ENCODE data around the gene INPP4A.

Gene INPP4A

DNA sequence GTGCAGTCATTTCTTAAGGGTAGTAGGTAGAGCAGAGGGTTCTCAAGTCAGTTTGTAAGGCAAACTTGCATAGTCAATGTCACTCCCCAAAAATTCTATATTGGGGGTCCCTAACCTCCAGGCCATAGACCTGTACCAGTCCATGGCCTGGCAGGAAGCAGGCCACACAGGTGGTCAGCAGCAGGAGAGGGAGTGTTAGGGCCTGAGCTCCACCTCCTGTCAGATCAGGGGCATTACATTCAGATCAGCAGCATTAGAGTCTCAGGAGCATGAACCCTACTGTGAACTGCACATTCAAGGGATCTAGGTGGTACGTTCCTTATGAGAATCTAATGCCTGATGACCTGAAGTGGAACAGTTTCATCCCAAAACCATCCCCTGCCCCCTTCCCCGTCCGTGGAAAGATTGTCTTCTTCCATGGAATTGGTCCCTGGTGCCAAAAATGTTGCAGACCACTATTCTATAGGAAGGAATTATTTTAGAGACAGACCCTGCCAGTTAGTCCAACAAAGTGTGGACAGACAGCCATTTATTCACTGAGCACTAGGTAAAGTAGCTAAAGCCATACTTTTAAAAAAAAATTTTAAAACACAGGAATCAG lies 157.0 kb downstream of the INPP4A start:
- DNase-seq: no peak

DNA sequence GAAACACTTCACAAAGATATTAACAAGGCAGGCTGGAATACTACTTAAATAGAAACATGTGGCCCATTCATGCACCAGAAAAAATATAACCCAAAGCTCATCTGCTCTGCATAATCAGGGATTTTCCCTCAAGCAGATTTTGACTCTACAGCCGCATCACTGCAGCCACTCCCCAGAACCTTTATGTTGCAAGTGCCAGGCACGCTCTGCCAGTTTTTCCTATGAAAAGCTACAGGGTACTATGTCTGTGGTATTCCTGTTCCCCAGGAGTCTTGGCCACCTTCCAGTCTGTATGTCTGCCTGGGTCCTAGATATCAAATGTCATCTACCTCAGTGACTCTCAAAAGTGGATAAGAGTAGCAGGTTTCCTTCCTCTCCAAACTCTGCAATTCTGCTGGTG lies 159.9 kb downstream of the INPP4A start:
- DNase-seq: no peak

DNA sequence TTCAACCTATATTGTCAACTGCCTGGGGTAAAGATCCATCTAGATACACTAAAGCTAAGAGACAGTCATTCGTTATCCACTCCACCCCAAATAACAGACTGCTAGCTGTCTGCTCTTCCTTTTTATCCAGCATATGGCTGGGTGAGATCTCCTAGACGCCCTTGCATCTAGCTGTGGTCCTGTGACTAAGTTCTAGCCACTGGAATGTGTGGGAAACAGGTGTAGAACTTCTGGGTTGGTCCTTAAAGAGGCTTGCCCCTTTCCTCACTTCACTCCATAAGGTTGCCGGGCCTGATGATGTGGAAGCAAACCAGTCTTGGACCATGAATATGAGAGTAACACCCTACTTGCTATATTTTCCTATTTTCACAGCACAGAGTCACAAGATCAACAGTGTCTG lies 160.4 kb downstream of the INPP4A start:
- DNase-seq: no peak

DNA sequence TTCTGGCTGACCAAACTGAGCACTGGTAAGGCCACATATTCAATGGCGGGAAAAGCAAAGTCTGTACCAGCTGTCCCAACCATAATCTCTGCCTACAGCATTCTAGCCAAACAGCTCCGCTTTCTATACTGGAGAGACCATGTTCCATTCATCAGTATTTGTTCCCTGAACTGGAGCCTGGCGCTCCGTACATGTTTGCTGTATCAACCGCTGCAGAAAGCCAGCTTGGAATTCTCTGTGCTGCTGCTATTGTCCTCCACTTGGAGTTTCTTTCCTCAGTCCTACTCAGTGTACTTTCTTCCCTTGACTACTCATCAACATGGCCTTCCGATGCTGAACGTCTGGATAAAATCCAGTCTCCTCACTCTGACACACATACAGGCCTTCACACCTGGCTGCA lies 161.8 kb downstream of the INPP4A start:
- DNase-seq: no peak

DNA sequence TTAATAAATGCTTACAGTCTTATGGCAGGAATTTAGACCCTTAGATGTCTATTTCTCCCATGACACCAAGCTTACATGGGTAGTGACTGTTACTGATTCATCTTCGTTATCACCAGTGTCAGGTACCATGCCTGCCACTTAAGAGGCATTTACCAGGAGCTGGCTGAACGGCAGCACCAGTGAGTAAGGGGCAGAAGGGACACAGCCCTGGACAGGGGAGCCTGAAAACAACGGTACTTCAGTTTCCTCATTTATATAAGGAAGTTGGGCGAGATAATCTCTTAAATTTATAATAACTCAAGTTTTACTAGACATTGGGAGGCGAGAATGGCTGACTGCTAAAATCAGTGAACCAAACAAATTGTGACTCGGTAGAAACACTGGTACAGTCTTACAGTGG lies 162.4 kb downstream of the INPP4A start:
- no peak for DNase-seq

DNA sequence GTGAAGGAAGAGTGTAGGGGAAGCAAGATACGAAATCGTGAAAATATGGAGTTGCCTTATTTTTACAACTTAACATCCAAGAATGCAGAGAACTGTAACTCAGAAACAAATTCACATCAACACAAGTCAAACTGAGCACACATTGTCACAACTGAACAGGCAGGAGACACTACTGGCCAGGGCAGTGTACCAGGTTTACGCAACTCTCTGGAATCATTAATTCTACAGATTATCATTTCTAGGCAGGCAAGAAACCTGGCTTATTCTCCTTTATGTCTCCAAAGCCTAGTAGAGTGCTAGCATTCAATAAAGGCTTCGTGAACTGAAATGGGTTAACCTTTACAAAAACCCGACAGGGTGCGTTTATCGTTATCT lies 163.1 kb downstream of the INPP4A start:
- no peak for DNase-seq

DNA sequence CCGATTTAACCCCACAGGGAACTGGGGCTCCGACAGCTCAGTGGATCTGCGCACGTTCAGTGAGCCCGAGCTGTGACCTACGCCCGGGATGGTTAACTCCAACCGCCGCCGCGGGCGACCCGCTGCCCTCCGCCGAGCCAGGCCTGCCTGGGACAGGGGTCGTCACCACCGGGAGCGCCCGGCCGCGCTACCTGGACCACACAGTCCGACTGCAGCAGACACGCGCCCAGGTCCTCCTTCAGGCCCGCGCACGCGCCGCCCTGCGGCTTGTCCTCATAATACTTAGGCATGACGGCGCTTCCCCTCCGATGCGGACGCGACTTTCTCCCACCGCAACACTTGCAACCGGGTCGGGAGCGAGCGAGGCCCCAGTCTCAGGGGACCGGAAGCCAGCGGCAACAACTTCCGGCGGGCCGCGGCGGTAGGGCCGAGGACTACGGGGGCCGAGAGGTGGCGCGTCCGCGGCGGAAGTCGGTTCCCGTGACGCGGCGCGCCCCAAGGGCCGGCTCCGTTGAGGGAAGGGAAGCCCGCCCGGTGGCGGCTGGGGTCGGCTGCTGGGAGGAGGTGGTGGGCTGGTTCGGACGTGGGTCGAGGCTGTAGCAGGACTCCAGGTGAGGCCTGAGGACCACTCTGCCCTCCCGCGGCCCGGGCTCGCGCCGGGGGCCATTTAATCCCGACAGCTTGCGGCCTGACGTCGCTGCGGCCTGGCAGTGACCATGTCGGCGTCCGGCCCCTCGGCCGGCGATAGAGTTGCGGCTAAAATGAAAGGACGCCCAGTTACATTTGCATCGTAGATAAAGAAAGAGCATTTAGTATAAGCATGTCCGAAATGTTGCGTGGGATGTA lies 163.7 kb downstream of the INPP4A start, which contains the start of the genes COA5 and UNC50:
Gene COA5, minus strand, starts transcription at position 397 of the 846 bp plus-strand sequence. Its CDS starts 107 bp downstream, at position 290.
Gene UNC50, plus strand, starts transcription at position 474 of the 846 bp plus-strand sequence. CDS start 1,171 bp downstream, outside the sequence.
- DNase-seq: peak; percentile 85

DNA sequence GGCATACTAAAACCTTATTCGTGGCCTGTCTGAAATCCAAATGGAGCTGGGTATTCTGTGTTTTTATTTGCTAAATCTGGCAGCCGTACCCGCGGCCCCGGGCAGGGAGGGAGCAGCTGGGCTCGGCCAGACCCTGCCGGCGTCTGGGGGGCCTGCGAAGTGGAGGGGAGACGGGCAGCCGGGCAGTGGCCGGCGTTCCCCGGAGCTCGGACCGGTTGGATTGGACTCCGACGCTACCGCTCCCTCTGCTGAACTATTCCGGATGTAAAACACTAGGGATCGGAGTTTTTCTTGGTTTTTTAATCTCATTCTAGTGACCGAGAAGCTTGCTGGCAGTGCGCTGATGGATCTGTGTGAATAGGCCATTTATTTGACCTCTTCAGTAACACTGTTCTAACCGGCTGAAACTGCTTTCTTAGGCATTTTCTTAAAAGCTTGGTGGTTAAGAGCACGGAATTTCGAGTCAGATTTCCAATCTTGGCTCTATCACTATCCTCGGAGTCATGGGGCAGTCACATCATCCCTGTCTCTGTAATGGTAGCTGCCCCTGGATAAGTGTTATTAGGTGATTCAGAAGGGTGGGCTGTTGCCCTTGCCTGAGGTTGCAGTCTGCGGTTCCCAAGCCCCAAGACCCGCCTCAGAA lies 164.4 kb downstream of the INPP4A start:
- no peak for DNase-seq

DNA sequence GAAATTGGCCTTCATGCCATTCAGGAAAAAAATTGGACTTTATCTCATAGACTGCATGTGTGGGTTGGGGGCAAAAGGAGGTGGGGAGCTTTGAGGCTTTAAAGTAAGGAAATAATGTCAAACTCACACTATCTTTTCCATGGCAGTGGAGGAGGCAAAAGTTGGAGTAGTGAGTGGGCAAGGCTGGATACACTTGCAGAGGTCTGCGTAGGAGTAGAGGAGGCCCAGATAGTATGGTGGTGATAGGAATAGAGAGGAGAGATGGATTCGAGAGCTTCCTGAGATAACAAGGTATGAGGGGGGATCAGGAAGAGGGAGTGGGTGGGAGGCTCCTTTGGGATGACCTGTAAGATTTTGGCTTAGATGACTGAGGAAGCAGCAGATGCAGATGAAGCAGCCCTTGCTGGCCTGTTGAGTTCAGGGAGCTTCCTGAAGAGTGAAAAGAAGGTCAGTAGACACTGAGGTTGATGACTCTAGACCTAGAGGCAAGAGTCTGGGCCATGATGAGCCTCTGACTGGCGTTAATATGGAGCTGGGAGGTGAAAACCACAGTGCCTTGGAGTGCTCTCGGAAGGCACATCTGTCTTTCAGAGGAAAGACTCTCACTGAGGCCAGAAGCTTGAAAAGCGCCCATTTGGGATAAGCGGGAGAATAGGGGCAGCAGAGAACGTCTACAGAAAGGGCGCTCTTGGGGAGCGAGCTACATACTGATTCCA lies 169.5 kb downstream of the INPP4A start:
- no peak for DNase-seq

DNA sequence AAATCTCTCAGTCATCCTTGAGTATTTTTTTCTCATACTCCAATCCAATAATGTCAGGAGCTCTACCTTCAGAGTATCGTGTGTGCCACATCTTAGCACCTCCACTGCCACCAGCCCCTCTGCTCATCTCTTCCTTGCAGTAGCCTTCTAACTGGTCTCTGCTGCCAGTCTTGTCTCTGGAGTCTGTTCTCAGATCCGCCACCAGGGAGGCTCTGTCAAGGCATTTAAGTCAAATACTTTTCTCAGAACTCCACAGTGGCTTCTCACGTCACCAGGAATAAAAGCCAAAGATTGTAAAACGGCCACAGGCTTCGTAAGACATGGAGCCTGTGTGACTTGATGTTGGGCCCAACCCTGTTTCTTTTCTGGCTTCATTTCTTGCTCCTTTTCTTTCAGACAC lies 170.8 kb downstream of the INPP4A start:
- no peak for DNase-seq

DNA sequence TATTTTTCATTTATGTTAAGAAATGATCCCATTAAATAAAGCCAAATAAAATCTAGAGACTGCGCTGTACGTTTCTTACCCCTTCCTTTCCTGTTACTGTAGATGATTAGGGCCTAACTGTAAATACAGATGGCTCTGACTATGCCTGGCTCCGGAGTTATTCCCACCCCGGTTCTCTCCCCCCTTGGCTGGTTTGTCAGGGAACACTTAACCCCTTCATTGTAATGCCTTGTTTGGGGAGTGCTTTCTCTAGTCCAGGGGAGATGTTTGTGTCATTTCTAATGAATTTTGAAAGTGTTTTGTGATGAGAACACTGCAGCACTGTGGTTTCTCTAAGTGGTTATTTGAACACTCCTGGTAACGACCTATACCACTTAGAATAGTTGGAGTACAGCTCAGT lies 172.5 kb downstream of the INPP4A start:
- DNase-seq: no peak

DNA sequence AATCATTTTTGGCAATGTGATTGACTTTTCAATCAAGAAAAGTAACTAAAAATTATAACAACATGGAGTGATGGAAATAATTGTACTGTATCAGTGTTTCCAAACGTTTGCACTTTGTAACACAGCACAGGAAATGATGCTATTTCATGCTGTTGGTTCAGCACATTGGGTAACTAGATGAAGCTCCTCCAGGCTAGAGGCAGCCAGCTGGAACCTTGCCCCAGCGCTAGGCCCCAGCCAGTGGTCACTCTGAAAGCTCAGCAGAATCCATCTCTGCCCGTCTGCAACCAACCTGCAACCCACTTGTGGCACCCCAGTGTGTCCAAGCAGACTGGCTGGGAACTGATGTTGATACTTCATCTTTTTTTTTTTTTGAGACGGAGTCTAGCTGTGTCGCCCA lies 179.0 kb downstream of the INPP4A start:
- no peak for DNase-seq

DNA sequence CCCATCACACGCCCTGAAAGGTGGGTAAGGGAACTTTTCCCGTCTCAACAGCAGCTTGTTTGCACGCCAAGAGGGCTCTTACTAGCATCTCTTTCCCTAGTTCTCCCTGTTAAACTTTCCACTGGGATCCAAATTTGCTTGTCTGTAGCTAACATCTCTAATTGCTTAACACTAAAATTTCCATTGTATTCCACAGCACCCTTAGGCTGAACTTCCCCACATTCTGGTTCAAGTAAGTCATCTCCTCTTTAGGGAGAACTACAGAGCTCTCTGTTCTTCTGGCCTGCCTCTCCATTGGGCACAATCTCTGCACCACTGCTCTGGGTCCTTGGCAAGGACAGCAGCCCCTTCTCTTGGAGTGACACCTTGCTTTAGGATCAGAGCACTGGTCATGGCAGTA lies 187.7 kb downstream of the INPP4A start:
- DNase-seq: no peak

DNA sequence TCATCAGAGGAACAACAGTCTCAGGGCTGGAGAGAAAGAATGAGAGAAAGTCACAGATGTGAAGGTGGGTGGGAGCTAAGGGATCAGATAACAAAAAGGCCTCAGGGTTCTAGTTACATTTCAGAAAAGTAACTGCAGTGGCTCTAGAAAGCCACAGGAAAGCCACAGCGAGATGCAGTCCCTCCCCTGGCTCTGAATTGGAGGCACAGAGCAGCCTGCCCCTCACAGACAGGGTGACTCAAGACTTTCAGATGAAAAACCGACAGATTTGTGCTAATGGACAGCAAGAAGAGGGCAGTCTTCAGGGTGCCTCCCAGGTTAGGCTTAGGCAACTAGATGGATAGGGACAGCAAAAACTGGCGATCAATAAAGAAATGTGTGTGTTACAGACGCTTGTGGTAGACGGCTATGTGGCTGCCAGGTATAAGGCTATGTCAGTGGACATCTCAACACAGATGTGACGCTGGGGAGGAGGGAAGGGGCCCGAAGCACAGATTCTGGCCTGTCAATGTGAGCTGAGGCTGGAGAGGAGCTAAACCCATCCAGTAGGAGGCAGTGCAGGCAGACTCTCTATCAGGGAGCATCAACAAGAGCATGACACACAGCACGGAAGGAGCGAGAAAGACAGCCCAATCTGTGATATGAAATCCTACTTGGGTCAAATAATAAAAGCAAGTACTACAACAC lies 189.9 kb downstream of the INPP4A start:
- DNase-seq: no peak

DNA sequence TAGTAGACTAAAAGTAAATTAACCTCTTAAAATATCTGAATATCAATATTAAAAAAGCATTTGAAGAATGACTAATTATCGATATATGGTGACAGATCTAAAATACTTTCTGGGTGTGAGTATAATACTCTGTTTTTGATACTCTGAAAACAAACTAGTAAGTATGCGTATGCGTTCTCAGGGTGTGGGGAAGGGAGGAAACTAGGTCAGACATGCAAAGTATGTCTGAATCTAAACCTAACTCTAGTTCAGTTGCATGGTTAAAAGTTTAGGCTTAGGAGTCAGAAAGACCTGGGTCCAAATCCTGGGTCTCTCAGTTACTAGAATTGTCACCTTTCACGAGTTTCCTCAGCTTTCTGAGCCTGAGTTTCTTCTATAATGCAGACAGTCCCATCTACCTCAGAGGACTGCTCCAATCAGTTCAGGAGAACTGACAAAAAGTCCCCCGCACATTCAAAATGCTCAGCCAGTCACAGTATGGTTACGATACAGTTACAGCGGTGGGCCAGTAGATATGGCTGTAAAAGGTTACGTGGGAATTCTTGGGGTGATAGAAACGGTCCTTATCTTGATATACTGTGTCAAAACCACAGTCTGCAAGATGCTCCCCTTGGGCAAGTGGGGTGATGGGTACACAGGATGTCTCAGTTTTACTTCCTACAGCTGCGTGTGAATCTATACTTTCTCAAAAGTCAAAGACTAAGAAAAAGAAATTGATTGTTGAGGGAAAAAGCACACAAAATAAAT lies 192.9 kb downstream of the INPP4A start:
- no peak for DNase-seq

DNA sequence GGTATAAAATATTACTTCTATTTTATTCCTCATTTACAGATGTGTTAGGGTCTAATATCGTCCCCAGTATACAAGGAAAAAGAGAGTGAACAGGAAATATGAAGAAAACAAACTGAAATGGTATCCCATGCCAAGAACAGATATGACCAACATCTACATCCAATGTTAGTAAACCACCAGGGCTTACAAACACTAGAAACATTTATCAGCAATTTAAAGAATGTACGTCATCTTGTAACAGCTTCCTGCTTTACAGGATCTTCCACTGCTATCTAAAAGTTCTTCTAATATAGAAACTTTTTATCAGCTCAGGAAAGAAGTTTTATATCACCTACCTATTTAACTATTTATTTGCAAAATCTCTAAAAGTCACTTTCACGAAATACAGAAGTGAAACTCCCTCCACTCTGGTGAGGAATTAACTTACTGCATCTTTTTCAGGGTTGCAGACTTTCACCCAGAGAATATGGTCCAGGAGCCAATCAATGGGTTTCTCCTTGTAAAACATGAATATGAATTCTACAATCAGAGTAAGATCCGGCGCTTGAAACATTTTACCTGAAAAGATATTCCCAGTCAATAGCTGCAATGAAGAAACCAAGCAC lies 198.9 kb downstream of the INPP4A start:
- DNase-seq: no peak

All from activated gamma-delta T cell (primary cell).